ENCODE results near the gene ASB10. TPM values are rescaled to one million over a fixed set of nuclear protein-coding genes. Genes with fewer than 3 reads are reported as not detected.

The ASB10 gene
- total and polyA plus RNA-seq, 2 donors (not counting 1 experiment from before 2014, with no cell fraction given): not detected

- H3K36me3 ChIP-seq (replicated peaks in 1 of 2; ENCODE audit: control extremely low read depth in 1 of 2, control insufficient read depth in 1 of 2, extremely low read depth in 1 of 2, insufficient read depth in 2 of 2, low read length in 1 of 2): no peaks in the 10 kb centered on the region
- intact Hi-C loops (cut with micrococcal nuclease): no loop called here
- H3K4me1 ChIP-seq (ENCODE audit: control insufficient read depth in 2 of 2, insufficient read depth in 2 of 2, low read length in 2 of 2): no peaks in the 10 kb centered on the region
- H3K4me2 ChIP-seq (replicated peaks; ENCODE audit: low read depth, low read length, poor library complexity, severe bottlenecking): no peak overlapping the region
- no peaks in the 10 kb centered on the region for H3K9me3 ChIP-seq (ENCODE audit: control extremely low read depth in 1 of 3, control insufficient read depth in 2 of 3, insufficient read depth in 1 of 3, low read length in 2 of 3)
- H3K27me3 ChIP-seq (replicated peaks in 1 of 4; ENCODE audit: control extremely low read depth in 1 of 4, control insufficient read depth in 3 of 4, insufficient read depth in 4 of 4, low read length in 3 of 4): no peaks in the 10 kb centered on the region
- H3K9ac ChIP-seq (ENCODE audit: low read length): no peak overlapping the region
- H3K4me3 Mint-ChIP-seq: no peak overlapping the region
- no peak for TF ChIP-seq CTCF (IDR thresholded peaks at IDR 0.05)
- TF ChIP-seq EZH2 (IDR thresholded peaks at IDR 0.05; ENCODE audit: borderline replicate concordance, insufficient read depth, low read depth, low read length, poor library complexity, severe bottlenecking): no peak
- no peak overlapping the region for H3K27ac ChIP-seq (ENCODE audit: low read length in 2 of 2)
- no peak for DNase-seq
- no peaks in the 10 kb centered on the region for H3K9me3 Mint-ChIP-seq (ENCODE audit: insufficient read depth)
- ChIA-PET CTCF (interaction anchor here (1.1 to 1.2 kb wide), 2 partner anchors 18 to 25 kb away, joined by 3 to 4 read pairs; no protein-coding TSS in a partner anchor), POLR2A (no interaction called here)
- no peak for ATAC-seq (ENCODE audit: low read depth)
- H2AFZ ChIP-seq (ENCODE audit: insufficient read depth, low read depth, low read length, poor library complexity, severe bottlenecking): no peak overlapping the region
- H3K27me3 Mint-ChIP-seq: peaks cover 4% of the 10 kb centered on the region
- H3K4me3 ChIP-seq (ENCODE audit: control extremely low read depth in 1 of 5, extremely low read depth in 1 of 5, insufficient read depth in 1 of 5, low read depth in 2 of 5, low read length in 4 of 5): no peak overlapping the region
- H3K79me2 ChIP-seq (ENCODE audit: control insufficient read depth, insufficient read depth, low read length): no peaks in the 10 kb centered on the region
- H4K20me1 ChIP-seq (ENCODE audit: control insufficient read depth, insufficient read depth, low read length, poor library complexity, severe bottlenecking): no peaks in the 10 kb centered on the region
- no peaks in the 10 kb centered on the region for H3K4me1 Mint-ChIP-seq
- no peak overlapping the region for H3K27ac Mint-ChIP-seq
- 95% methylated on average over 30 of the region's 31 CpGs for whole genome bisulfite sequencing (ENCODE audit: insufficient coverage)
Measured at GRCh38 chr7:151141855-151142685, 45.0 kb downstream of the ASB10 start.

DNA sequence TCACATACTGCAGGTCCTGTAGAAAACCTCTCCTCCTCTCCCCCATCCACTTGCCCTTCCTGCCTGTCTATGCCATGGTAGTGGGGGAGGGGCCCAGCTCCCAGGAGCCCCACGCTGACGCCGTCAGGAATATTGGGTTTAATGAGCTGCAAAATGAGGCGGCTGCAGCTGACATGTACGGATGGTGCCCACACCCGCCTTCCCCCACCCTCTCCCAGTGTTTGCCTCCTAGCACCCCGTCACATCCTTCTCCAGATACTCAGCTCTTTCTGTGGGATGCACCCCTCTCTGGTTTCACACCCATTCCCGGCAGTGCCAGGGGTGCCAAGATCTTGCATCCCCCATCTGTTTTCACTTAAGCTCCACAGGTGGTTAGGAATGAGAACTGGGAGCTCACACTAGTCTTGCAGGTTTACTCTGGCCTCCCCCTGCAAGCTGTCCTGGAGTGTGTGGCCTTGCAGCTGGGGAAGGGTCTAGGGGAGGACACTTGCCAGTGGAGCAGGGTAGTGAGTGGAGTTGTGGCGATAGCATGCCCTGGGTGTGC, 45.7 kb downstream of the ASB10 start:
- no peak for TF ChIP-seq CTCF (IDR thresholded peaks at IDR 0.05)
- TF ChIP-seq EZH2 (IDR thresholded peaks at IDR 0.05; ENCODE audit: borderline replicate concordance, insufficient read depth, low read depth, low read length, poor library complexity, severe bottlenecking): no peak
- 100% methylated on average over 6 of the region's 9 CpGs for WGBS (ENCODE audit: insufficient coverage)
- Mint-ChIP-seq H3K27ac (no peak overlapping the region), H3K9me3 (ENCODE audit: insufficient read depth) (no peaks in the 10 kb centered on the region), H3K4me1 (no peaks in the 10 kb centered on the region), H3K27me3 (no peaks in the 10 kb centered on the region), H3K4me3 (no peak overlapping the region)
- intact Hi-C loops (cut with micrococcal nuclease): no loop called here
- DNase-seq (no peak), ATAC-seq (ENCODE audit: low read depth) (no peak)
- no peaks in the 10 kb centered on the region for H3K36me3 ChIP-seq (replicated peaks in 1 of 2; ENCODE audit: control extremely low read depth in 1 of 2, control insufficient read depth in 1 of 2, extremely low read depth in 1 of 2, insufficient read depth in 2 of 2, low read length in 1 of 2)
- H3K4me1 ChIP-seq (ENCODE audit: control insufficient read depth in 2 of 2, insufficient read depth in 2 of 2, low read length in 2 of 2): no peaks in the 10 kb centered on the region
- ChIA-PET POLR2A (no interaction called here), CTCF (interaction anchor here (1.1 to 1.2 kb wide), 2 partner anchors 17 to 26 kb away, joined by 3 to 4 read pairs; no protein-coding TSS in a partner anchor)
- no peaks in the 10 kb centered on the region for H4K20me1 ChIP-seq (ENCODE audit: control insufficient read depth, insufficient read depth, low read length, poor library complexity, severe bottlenecking)
- H3K4me3 ChIP-seq (ENCODE audit: control extremely low read depth in 1 of 5, extremely low read depth in 1 of 5, insufficient read depth in 1 of 5, low read depth in 2 of 5, low read length in 4 of 5): no peak overlapping the region
- no peaks in the 10 kb centered on the region for H3K79me2 ChIP-seq (ENCODE audit: control insufficient read depth, insufficient read depth, low read length)
- no peak overlapping the region for H3K9ac ChIP-seq (ENCODE audit: low read length)
- H3K27me3 ChIP-seq (replicated peaks in 1 of 4; ENCODE audit: control extremely low read depth in 1 of 4, control insufficient read depth in 3 of 4, insufficient read depth in 4 of 4, low read length in 3 of 4): no peaks in the 10 kb centered on the region
- no peak overlapping the region for H2AFZ ChIP-seq (ENCODE audit: insufficient read depth, low read depth, low read length, poor library complexity, severe bottlenecking)
- H3K27ac ChIP-seq (ENCODE audit: low read length in 2 of 2): no peak overlapping the region
- no peaks in the 10 kb centered on the region for H3K9me3 ChIP-seq (ENCODE audit: control extremely low read depth in 1 of 3, control insufficient read depth in 2 of 3, insufficient read depth in 1 of 3, low read length in 2 of 3)
- no peak overlapping the region for H3K4me2 ChIP-seq (replicated peaks; ENCODE audit: low read depth, low read length, poor library complexity, severe bottlenecking)
